Ectodermal cell (in vitro differentiated cells): ENCODE results near the gene PSMA3.

Source experiments
- H3K27ac ChIP-seq: 2 replicates; pipeline ENCODE4 v1.7.0; 2013; ENCODE audit warnings: mild to moderate bottlenecking, low read depth, low read length; ENCODE audit not compliant: insufficient read depth, poor library complexity, severe bottlenecking
- H3K27me3 ChIP-seq: 2 replicates; pipeline ENCODE4 v1.7.0; 2013; ENCODE audit warnings: mild to moderate bottlenecking, low read length; ENCODE audit not compliant: insufficient read depth, control insufficient read depth, poor library complexity, severe bottlenecking
- H3K36me3 ChIP-seq: one replicate; pipeline ENCODE4 v1.7.0; 2013; ENCODE audit warnings: low read length; ENCODE audit not compliant: control insufficient read depth, insufficient read depth
- H3K4me1 ChIP-seq: one replicate; pipeline ENCODE4 v1.7.0; 2013; ENCODE audit warnings: low read length; ENCODE audit not compliant: control insufficient read depth, insufficient read depth
- H3K4me3 ChIP-seq: 2 replicates; pipeline ENCODE4 v1.7.0; 2013; ENCODE audit warnings: low read depth, low read length, control low read depth; ENCODE audit not compliant: insufficient read depth
- H3K9me3 ChIP-seq: 2 replicates; pipeline ENCODE4 v1.7.0; 2013; ENCODE audit warnings: mild to moderate bottlenecking, low read length, moderate library complexity; ENCODE audit not compliant: control insufficient read depth
- WGBS, 2 experiments: methylation state at CpG; one replicate each; pipeline ENCODE4 v1.1.7; 2013; ENCODE audit warnings: missing lambda C conversion rate in 2 of 2; 5-methylcytosine and 5-hydroxymethylcytosine counted together

Gene PSMA3

GRCh38 chr14:58270628-58271027 lies 26.0 kb downstream of the PSMA3 start:
- Histone ChIP-seq H3K27me3 (no peaks in the 10 kb centered on the region), H3K9me3 (no peaks in the 10 kb centered on the region), H3K27ac (no peak overlapping the region), H3K36me3 (peaks cover 66% of the 10 kb centered on the region), H3K4me3 (no peak overlapping the region), H3K4me1 (no peaks in the 10 kb centered on the region)
- 100% methylated on average over 1 of the region's 2 CpGs; no CpG with 5 or more reads in 1 of the 2 experiments for WGBS, 2 experiments

- WGBS, 2 experiments, result 95 to 98% methylated on average over 3 of the region's 4 CpGs
- Histone ChIP-seq H3K4me3 (no peak overlapping the region), H3K27me3 (no peaks in the 10 kb centered on the region), H3K9me3 (no peaks in the 10 kb centered on the region), H3K36me3 (peaks cover 55% of the 10 kb centered on the region), H3K27ac (no peak overlapping the region), H3K4me1 (no peaks in the 10 kb centered on the region)
Measured at GRCh38 chr14:58272588-58273372, 28.1 kb downstream of the PSMA3 start.

GRCh38 chr14:58274881-58275280 lies 30.2 kb downstream of the PSMA3 start:
- Histone ChIP-seq H3K36me3 (peaks cover 44% of the 10 kb centered on the region), H3K27ac (peak overlapping the region; percentile 16)

GRCh38 chr14:58275527-58276190 lies 31.0 kb downstream of the PSMA3 start:
- 100% methylated on average over 2 of the region's 2 CpGs; no CpG with 5 or more reads in 1 of the 2 experiments for WGBS, 2 experiments
- Histone ChIP-seq H3K36me3 (peaks cover 36% of the 10 kb centered on the region), H3K27ac (no peak overlapping the region)

More at GRCh38 chr14:58274881-58275280, 30.2 kb downstream of the PSMA3 start:
- H3K27me3 ChIP-seq, result no peaks in the 10 kb centered on the region
- no peaks in the 10 kb centered on the region for H3K9me3 ChIP-seq
- H3K4me3 ChIP-seq, result no peak overlapping the region
- H3K4me1 ChIP-seq, result no peaks in the 10 kb centered on the region

GRCh38 chr14:58276208-58276607 lies 31.6 kb downstream of the PSMA3 start:
- Histone ChIP-seq H3K27me3 (no peaks in the 10 kb centered on the region), H3K27ac (no peak overlapping the region), H3K36me3 (peaks cover 31% of the 10 kb centered on the region), H3K9me3 (no peaks in the 10 kb centered on the region), H3K4me3 (no peak overlapping the region), H3K4me1 (no peaks in the 10 kb centered on the region)
- 89 to 100% methylated on average over 1 of the region's 1 CpG for WGBS, 2 experiments

More at GRCh38 chr14:58275527-58276190, 31.0 kb downstream of the PSMA3 start:
- H3K9me3 ChIP-seq, result no peaks in the 10 kb centered on the region
- H3K4me1 ChIP-seq, result no peaks in the 10 kb centered on the region
- no peak overlapping the region for H3K4me3 ChIP-seq
- no peaks in the 10 kb centered on the region for H3K27me3 ChIP-seq

GRCh38 chr14:58278177-58278576 lies 33.5 kb downstream of the PSMA3 start:
- 95% methylated on average over 8 of the region's 8 CpGs for WGBS, 2 experiments

GRCh38 chr14:58280954-58281787 lies 36.5 kb downstream of the PSMA3 start:
- H3K36me3 ChIP-seq, result peaks cover 32% of the 10 kb centered on the region
- H3K9me3 ChIP-seq, result no peaks in the 10 kb centered on the region
- no peaks in the 10 kb centered on the region for H3K4me1 ChIP-seq
- H3K27ac ChIP-seq, result no peak overlapping the region
- H3K4me3 ChIP-seq, result no peak overlapping the region
- no peaks in the 10 kb centered on the region for H3K27me3 ChIP-seq
- whole genome bisulfite sequencing, 2 experiments, result 94 to 97% methylated on average over 4 of the region's 4 CpGs

More at GRCh38 chr14:58278177-58278576, 33.5 kb downstream of the PSMA3 start:
- Histone ChIP-seq H3K36me3 (peaks cover 18% of the 10 kb centered on the region), H3K9me3 (no peaks in the 10 kb centered on the region), H3K27ac (no peak overlapping the region), H3K4me1 (no peaks in the 10 kb centered on the region), H3K27me3 (no peaks in the 10 kb centered on the region), H3K4me3 (no peak overlapping the region)

- Histone ChIP-seq H3K27ac (no peak overlapping the region), H3K27me3 (no peaks in the 10 kb centered on the region), H3K4me1 (no peaks in the 10 kb centered on the region), H3K36me3 (peaks cover 34% of the 10 kb centered on the region), H3K4me3 (no peak overlapping the region), H3K9me3 (no peaks in the 10 kb centered on the region)
- 96 to 97% methylated on average over 2 to 3 of the region's 3 CpGs for WGBS, 2 experiments
Measured at GRCh38 chr14:58281969-58282368, 37.3 kb downstream of the PSMA3 start.

GRCh38 chr14:58282925-58283593 lies 38.4 kb downstream of the PSMA3 start:
- Histone ChIP-seq H3K4me1 (no peaks in the 10 kb centered on the region), H3K36me3 (peaks cover 28% of the 10 kb centered on the region), H3K9me3 (no peaks in the 10 kb centered on the region), H3K4me3 (no peak overlapping the region), H3K27ac (no peak overlapping the region), H3K27me3 (no peaks in the 10 kb centered on the region)
- 96% methylated on average over 4 of the region's 4 CpGs for WGBS, 2 experiments
